ENCODE data around the gene QSOX1.

GRCh38 chr1:180221462-180221861 is 66.8 kb downstream of the QSOX1 start:
- TF ChIP-seq CTCF (IDR thresholded peaks at IDR 0.05; ENCODE audit: low read depth, low read length), result no peak
- no peak for TF ChIP-seq EZH2phosphoT487 (IDR thresholded peaks at IDR 0.05; ENCODE audit: low read depth)

Data from OCI-LY3 (cell line).